Subcutaneous abdominal adipose tissue (tissue), 5 donors: ENCODE results near the gene EPHA8.

Experiments
- H3K27ac ChIP-seq: one replicate; pipeline ENCODE4 v1.7.0; 2013; ENCODE audit warnings: low read depth, mild to moderate bottlenecking, inconsistent platforms, low read length, moderate library complexity
- H3K27me3 ChIP-seq, 5 donors: one replicate each; pipeline ENCODE4 v1.7.0; 2013; ENCODE audit warnings: low read length in 5 of 5, inconsistent platforms in 1 of 5; ENCODE audit not compliant: control insufficient read depth in 5 of 5, insufficient read depth in 4 of 5
- H3K36me3 ChIP-seq, 5 donors: one replicate each; pipeline ENCODE4 v1.7.0; 2013; ENCODE audit warnings: low read length in 5 of 5; ENCODE audit not compliant: control insufficient read depth in 5 of 5, insufficient read depth in 5 of 5
- H3K4me1 ChIP-seq, 5 donors: one replicate each; pipeline ENCODE4 v1.7.0; 2013; ENCODE audit warnings: low read length in 5 of 5, mild to moderate bottlenecking in 3 of 5, moderate library complexity in 1 of 5; ENCODE audit not compliant: control insufficient read depth in 5 of 5, insufficient read depth in 5 of 5
- H3K4me3 ChIP-seq, 5 donors: one replicate each; pipeline ENCODE4 v1.7.0; 2013; ENCODE audit warnings: low read length in 5 of 5, low read depth in 1 of 5
- H3K9ac ChIP-seq, 5 donors: one replicate each; pipeline ENCODE4 v1.7.0; 2013; ENCODE audit warnings: low read length in 5 of 5, mild to moderate bottlenecking in 4 of 5, moderate library complexity in 3 of 5
- H3K9me3 ChIP-seq, 5 donors: one replicate each; pipeline ENCODE4 v1.7.0; 2013; ENCODE audit warnings: low read length in 5 of 5; ENCODE audit not compliant: control insufficient read depth in 5 of 5
- donor health status: healthy.
- donor health status: healthy.
- donor health status: healthy.
- donor health status: healthy.
- donor health status: healthy.

The EPHA8 gene

DNA sequence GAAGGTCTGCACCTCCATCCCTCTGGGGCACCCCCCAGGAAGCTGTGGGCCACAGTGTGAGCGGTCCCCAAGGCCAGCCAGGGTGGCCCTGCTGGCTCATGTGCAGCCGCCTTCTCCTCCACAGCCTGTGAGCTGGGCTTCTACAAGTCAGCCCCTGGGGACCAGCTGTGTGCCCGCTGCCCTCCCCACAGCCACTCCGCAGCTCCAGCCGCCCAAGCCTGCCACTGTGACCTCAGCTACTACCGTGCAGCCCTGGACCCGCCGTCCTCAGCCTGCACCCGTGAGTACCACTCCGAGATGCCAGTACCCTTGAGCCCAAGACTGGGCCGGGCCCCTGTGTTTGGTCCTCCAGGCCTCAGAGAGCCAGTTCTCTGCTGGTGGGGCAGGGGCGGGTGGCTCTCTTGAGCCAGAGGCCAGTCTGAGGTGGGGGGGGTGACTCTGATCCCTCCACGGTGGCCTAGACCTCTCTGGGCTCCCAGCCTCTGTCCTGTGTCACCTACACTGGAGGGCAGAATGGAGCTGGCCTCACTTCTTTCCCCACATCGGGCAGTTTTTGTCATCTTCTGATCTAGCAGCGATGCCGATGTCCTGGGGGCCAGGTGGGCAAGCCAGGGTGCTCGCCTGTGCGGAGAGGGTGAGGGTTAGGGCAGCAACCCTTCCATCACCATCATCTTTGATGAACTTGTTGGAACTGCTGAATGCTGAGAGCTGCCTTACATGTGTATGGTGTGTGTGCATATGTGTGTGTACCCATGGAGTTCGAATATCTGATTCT, 23.3 kb downstream of the EPHA8 start:
- H3K27me3 ChIP-seq, result peaks cover 7 to 24% (median 15%) of the 10 kb centered on the region in 5 donors
- no peak overlapping the region for H3K4me3 ChIP-seq

DNA sequence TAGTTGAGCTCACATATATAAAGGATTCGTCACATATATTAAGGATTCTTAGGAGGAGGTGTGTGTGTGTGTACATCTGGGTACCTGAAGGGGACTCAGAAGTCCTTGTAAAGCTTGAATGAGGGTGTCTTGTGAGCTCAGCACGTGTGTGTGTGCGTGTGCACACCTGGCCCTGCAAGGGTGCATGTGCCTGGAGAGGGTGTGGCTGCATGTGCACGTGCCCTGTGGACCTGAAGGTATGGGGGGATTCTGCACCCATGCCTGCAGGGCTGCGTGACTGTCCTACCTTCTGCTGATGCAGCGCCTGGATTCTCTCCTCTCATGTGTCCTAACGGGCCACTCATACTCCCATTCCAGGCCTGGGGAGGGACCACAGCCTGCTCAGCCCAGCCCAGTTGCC, 24.0 kb downstream of the EPHA8 start:
- Histone ChIP-seq H3K36me3 (no peaks in the 10 kb centered on the region), H3K27me3 (peaks cover 13 to 30% (median 21%) of the 10 kb centered on the region in 5 donors), H3K4me1 (peaks cover 0 to 6% (median 3%) of the 10 kb centered on the region in 5 donors), H3K4me3 (no peak overlapping the region), H3K9ac (no peak overlapping the region), H3K27ac (no peak overlapping the region), H3K9me3 (no peaks in the 10 kb centered on the region)

More for the DNA sequence above, 23.3 kb downstream of the EPHA8 start:
- Histone ChIP-seq H3K36me3 (no peaks in the 10 kb centered on the region), H3K9ac (no peak overlapping the region), H3K4me1 (peaks cover 0 to 6% (median 3%) of the 10 kb centered on the region in 5 donors), H3K27ac (no peak overlapping the region), H3K9me3 (no peaks in the 10 kb centered on the region)

DNA sequence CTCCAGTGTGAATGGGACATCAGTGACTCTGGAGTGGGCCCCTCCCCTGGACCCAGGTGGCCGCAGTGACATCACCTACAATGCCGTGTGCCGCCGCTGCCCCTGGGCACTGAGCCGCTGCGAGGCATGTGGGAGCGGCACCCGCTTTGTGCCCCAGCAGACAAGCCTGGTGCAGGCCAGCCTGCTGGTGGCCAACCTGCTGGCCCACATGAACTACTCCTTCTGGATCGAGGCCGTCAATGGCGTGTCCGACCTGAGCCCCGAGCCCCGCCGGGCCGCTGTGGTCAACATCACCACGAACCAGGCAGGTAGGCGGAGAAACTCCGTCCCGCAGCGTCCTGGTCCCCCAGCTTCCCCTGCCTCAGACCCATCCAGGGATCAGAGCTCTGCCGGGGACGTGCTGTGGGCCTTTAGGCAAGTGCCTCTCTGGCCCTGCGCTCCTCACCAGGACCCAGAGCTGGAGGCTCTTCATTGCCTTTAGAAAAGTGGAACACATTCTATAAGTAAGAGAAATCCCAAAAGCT, 25.7 kb downstream of the EPHA8 start:
- H3K36me3 ChIP-seq, result no peaks in the 10 kb centered on the region
- H3K9me3 ChIP-seq, result no peaks in the 10 kb centered on the region
- peaks cover 22 to 43% (median 33%) of the 10 kb centered on the region in 5 donors for H3K27me3 ChIP-seq
- no peak overlapping the region for H3K4me3 ChIP-seq
- peaks cover 0 to 6% (median 3%) of the 10 kb centered on the region in 5 donors for H3K4me1 ChIP-seq
- no peak overlapping the region for H3K9ac ChIP-seq
- H3K27ac ChIP-seq, result no peak overlapping the region

DNA sequence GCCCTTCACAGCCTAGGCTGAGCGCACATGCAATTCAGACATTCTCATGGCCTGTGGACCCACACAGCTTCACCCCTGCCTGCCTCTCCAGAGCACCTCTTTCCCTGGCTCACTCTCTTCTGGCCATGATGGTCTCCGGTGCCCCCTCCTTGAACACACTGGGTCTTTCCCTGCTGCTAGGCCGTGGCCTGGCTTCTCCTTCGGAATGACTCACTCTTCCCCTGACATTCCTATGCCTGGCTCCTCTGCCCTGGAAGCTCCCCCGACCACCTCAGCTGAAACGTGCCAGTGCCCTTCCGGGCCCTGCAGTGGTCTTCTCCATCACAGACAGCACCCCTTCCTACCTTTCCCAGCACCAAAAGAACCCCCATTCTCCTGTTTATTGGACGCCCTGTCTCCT, 28.3 kb downstream of the EPHA8 start:
- Histone ChIP-seq H3K4me1 (no peaks in the 10 kb centered on the region), H3K36me3 (no peaks in the 10 kb centered on the region), H3K4me3 (no peak overlapping the region), H3K9ac (no peak overlapping the region), H3K9me3 (no peaks in the 10 kb centered on the region), H3K27me3 (peaks cover 31 to 52% (median 37%) of the 10 kb centered on the region in 5 donors), H3K27ac (no peak overlapping the region)

DNA sequence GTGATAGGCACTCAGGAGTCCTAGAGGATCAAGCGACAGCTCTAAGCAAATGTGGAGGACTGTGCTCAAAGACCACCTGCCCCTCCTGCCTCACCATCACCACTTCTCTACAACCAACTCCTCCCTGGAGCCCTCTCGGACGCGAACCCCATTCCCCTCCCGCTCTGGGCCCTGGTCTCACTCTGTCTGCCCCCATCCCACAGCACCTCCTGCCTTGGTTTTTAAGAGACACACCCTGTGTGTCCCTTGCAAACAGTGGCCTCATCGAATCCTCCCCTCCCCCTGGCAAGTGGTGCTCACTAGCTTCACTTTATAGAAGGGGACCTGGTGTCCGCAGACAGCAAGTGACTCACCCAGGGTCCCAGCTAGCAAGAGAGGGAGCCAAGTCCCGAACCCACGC, 28.8 kb downstream of the EPHA8 start:
- Histone ChIP-seq H3K4me3 (no peak overlapping the region), H3K9me3 (no peaks in the 10 kb centered on the region), H3K36me3 (no peaks in the 10 kb centered on the region), H3K9ac (no peak overlapping the region), H3K4me1 (no peaks in the 10 kb centered on the region), H3K27me3 (peaks cover 31 to 52% (median 37%) of the 10 kb centered on the region in 5 donors), H3K27ac (no peak overlapping the region)

DNA sequence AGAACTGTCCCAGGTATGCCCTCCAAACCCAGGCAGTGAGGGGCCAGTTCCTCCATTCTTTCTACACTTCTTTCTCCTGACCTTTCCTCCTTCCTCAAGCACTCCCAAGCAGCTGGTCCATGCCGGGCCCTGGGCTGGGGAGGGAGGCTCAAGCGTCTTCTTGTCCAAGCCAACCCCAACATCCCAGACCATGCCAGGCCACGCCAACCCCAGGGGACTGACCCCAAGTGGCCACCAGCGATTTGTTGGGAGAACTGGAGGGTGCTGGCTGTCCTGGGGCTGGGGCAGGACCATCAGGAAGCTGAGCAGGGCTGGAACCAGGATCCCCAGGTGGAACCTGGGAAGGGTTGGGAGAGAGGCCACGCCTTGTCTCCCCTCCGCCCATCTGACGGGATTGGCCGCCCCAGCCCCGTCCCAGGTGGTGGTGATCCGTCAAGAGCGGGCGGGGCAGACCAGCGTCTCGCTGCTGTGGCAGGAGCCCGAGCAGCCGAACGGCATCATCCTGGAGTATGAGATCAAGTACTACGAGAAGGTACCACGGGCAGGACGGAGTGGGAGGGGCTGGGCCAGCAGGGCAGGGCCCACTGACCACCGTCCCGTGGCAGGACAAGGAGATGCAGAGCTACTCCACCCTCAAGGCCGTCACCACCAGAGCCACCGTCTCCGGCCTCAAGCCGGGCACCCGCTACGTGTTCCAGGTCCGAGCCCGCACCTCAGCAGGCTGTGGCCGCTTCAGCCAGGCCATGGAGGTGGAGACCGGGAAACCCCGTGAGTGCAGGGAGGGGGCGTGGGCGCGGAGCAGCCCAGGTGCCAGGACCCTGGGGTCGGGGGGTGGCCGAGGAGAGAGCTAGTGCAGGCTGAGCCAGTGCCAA, 29.9 kb downstream of the EPHA8 start:
- Histone ChIP-seq H3K9ac (no peak overlapping the region), H3K27ac (no peak overlapping the region), H3K36me3 (no peaks in the 10 kb centered on the region), H3K27me3 (peaks cover 29 to 55% (median 44%) of the 10 kb centered on the region in 5 donors), H3K9me3 (no peaks in the 10 kb centered on the region), H3K4me1 (no peaks in the 10 kb centered on the region), H3K4me3 (no peak overlapping the region)

DNA sequence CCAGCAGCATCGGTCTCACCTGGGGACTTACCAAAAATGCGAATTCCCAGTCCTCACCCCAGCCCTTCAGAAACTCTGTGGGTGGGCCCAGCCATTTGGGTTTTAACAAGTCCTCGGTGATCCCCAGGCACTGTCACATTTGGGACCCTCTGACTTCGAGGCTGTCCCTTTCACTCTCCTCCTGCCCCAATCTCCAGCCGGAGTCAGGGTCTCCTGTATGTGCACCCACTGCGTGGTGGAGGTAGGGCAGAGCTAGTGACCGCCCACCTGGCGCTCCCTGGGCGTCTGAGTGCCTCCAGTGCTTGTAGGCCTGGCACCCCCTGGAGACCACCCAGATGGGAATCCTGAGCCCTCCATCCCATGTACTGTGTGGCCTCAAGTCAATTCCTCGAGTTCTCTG, 31.1 kb downstream of the EPHA8 start:
- Histone ChIP-seq H3K4me1 (no peaks in the 10 kb centered on the region), H3K4me3 (no peak overlapping the region), H3K27ac (no peak overlapping the region), H3K27me3 (peaks cover 38 to 54% (median 40%) of the 10 kb centered on the region in 5 donors), H3K36me3 (no peaks in the 10 kb centered on the region), H3K9me3 (no peaks in the 10 kb centered on the region), H3K9ac (no peak overlapping the region)

DNA sequence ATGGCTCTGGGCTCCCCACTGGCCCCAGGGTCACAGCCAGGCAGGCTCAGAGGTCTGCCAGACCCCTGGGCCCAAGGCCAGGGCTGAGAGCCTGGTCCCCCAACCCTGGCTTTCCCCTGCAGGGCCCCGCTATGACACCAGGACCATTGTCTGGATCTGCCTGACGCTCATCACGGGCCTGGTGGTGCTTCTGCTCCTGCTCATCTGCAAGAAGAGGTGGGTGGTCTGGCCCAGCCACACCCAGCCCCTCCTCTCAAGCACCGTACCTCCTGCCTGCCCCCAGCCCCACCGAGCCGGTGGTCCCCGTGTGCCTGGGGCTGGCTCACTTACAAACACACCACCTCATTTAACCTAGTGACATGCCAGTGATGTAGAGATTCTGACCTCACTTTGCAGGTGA, 31.8 kb downstream of the EPHA8 start:
- Histone ChIP-seq H3K9me3 (no peaks in the 10 kb centered on the region), H3K9ac (no peak overlapping the region), H3K4me1 (no peaks in the 10 kb centered on the region), H3K36me3 (no peaks in the 10 kb centered on the region), H3K4me3 (no peak overlapping the region), H3K27ac (no peak overlapping the region), H3K27me3 (peaks cover 38 to 49% (median 40%) of the 10 kb centered on the region in 5 donors)

DNA sequence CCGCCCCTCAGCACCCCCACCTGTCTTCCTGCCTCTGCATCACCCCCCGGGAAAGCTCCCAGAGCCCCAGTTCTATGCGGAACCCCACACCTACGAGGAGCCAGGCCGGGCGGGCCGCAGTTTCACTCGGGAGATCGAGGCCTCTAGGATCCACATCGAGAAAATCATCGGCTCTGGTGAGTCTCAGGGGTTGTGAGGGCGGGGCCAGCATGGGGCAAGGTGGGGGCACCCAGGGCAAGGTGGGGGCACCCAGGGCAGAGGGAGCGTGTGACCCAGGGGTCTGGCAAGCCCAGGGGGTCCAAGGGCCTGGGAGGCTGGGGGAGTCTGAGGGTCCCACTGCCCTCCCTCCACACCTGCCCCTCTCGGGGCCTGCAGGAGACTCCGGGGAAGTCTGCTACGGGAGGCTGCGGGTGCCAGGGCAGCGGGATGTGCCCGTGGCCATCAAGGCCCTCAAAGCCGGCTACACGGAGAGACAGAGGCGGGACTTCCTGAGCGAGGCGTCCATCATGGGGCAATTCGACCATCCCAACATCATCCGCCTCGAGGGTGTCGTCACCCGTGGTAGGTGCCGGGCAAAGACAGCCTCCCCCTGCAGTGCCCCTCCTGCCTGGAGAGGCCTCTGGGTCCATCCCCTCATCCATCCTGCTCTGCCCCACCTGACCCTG, 34.1 kb downstream of the EPHA8 start:
- Histone ChIP-seq H3K27ac (no peak overlapping the region), H3K4me1 (peaks cover 0 to 2% (median 0%) of the 10 kb centered on the region in 5 donors), H3K27me3 (peaks cover 37 to 49% (median 44%) of the 10 kb centered on the region in 5 donors), H3K9ac (no peak overlapping the region), H3K4me3 (no peak overlapping the region), H3K36me3 (no peaks in the 10 kb centered on the region), H3K9me3 (no peaks in the 10 kb centered on the region)
